Measurements from ENCODE around the gene MBTPS1.

The MBTPS1 gene

GRCh38 chr16:84116720-84117493 is at the start of gene MBTPS1:
Gene MBTPS1 (minus strand): TSS chr16:84116942. CDS start chr16:84101783, 15,159 bp downstream.
- peak; percentile 99 for DNase-seq
- Mint-ChIP-seq H3K36me3 (ENCODE audit: low read depth) (peaks cover 2% of the 10 kb centered on the region), H3K27me3 (no peaks in the 10 kb centered on the region), H3K4me1 (peaks cover 40% of the 10 kb centered on the region), H3K9me3 (no peaks in the 10 kb centered on the region), H3K27ac (peak within 1 kb of the TSS; percentile 95), H3K4me3 (peak within 1 kb of the TSS; percentile 88)
- peak; percentile 95 for ATAC-seq

GRCh38 chr16:84165746-84166145 is 49.0 kb upstream of the MBTPS1 start:
- Mint-ChIP-seq H3K27me3 (peaks cover 23% of the 10 kb centered on the region), H3K4me1 (no peaks in the 10 kb centered on the region), H3K36me3 (ENCODE audit: low read depth) (no peaks in the 10 kb centered on the region), H3K27ac (no peak overlapping the region), H3K4me3 (no peak overlapping the region), H3K9me3 (no peaks in the 10 kb centered on the region)
- no peak for ATAC-seq
- DNase-seq, result no peak

- H3K4me3 Mint-ChIP-seq, result no peak overlapping the region
- ATAC-seq, result no peak
- no peaks in the 10 kb centered on the region for H3K4me1 Mint-ChIP-seq
- H3K27me3 Mint-ChIP-seq, result peaks cover 32% of the 10 kb centered on the region
- H3K27ac Mint-ChIP-seq, result no peak overlapping the region
- no peaks in the 10 kb centered on the region for H3K36me3 Mint-ChIP-seq (ENCODE audit: low read depth)
- H3K9me3 Mint-ChIP-seq, result no peaks in the 10 kb centered on the region
- no peak for DNase-seq
Measured at GRCh38 chr16:84161801-84162200, 45.1 kb upstream of the MBTPS1 start.

- ATAC-seq, result no peak
- H3K4me3 Mint-ChIP-seq, result no peak overlapping the region
Measured at GRCh38 chr16:84161037-84161436, 44.3 kb upstream of the MBTPS1 start.

GRCh38 chr16:84159800-84160199 is 43.1 kb upstream of the MBTPS1 start:
- Mint-ChIP-seq H3K9me3 (no peaks in the 10 kb centered on the region), H3K27me3 (peaks cover 34% of the 10 kb centered on the region), H3K27ac (no peak overlapping the region), H3K4me3 (no peak overlapping the region), H3K36me3 (ENCODE audit: low read depth) (no peaks in the 10 kb centered on the region), H3K4me1 (no peaks in the 10 kb centered on the region)
- DNase-seq, result no peak
- no peak for ATAC-seq

More at GRCh38 chr16:84161037-84161436, 44.3 kb upstream of the MBTPS1 start:
- H3K4me1 Mint-ChIP-seq, result no peaks in the 10 kb centered on the region
- no peaks in the 10 kb centered on the region for H3K36me3 Mint-ChIP-seq (ENCODE audit: low read depth)
- no peak for DNase-seq
- no peaks in the 10 kb centered on the region for H3K9me3 Mint-ChIP-seq
- peaks cover 34% of the 10 kb centered on the region for H3K27me3 Mint-ChIP-seq
- H3K27ac Mint-ChIP-seq, result no peak overlapping the region

GRCh38 chr16:84159007-84159406 is 42.3 kb upstream of the MBTPS1 start:
- Mint-ChIP-seq H3K4me1 (no peaks in the 10 kb centered on the region), H3K9me3 (no peaks in the 10 kb centered on the region), H3K4me3 (no peak overlapping the region), H3K27me3 (peaks cover 34% of the 10 kb centered on the region), H3K36me3 (ENCODE audit: low read depth) (no peaks in the 10 kb centered on the region), H3K27ac (no peak overlapping the region)
- no peak for ATAC-seq
- no peak for DNase-seq

GRCh38 chr16:84156342-84156784 is 39.6 kb upstream of the MBTPS1 start:
- ATAC-seq, result no peak
- Mint-ChIP-seq H3K27me3 (peaks cover 32% of the 10 kb centered on the region), H3K4me1 (no peaks in the 10 kb centered on the region)

GRCh38 chr16:84155771-84156170 is 39.0 kb upstream of the MBTPS1 start:
- H3K4me3 Mint-ChIP-seq, result no peak overlapping the region
- no peak for DNase-seq
- H3K27ac Mint-ChIP-seq, result no peak overlapping the region
- no peaks in the 10 kb centered on the region for H3K36me3 Mint-ChIP-seq (ENCODE audit: low read depth)
- no peaks in the 10 kb centered on the region for H3K9me3 Mint-ChIP-seq
- no peaks in the 10 kb centered on the region for H3K4me1 Mint-ChIP-seq
- peaks cover 32% of the 10 kb centered on the region for H3K27me3 Mint-ChIP-seq
- no peak for ATAC-seq

More at GRCh38 chr16:84156342-84156784, 39.6 kb upstream of the MBTPS1 start:
- no peak for DNase-seq
- Mint-ChIP-seq H3K36me3 (ENCODE audit: low read depth) (no peaks in the 10 kb centered on the region), H3K4me3 (no peak overlapping the region), H3K27ac (no peak overlapping the region), H3K9me3 (no peaks in the 10 kb centered on the region)

GRCh38 chr16:84155226-84155625 is 38.5 kb upstream of the MBTPS1 start:
- Mint-ChIP-seq H3K4me1 (no peaks in the 10 kb centered on the region), H3K27ac (no peak overlapping the region), H3K27me3 (peaks cover 32% of the 10 kb centered on the region), H3K9me3 (no peaks in the 10 kb centered on the region), H3K4me3 (no peak overlapping the region), H3K36me3 (ENCODE audit: low read depth) (no peaks in the 10 kb centered on the region)
- ATAC-seq, result no peak
- no peak for DNase-seq

GRCh38 chr16:84153660-84154214 is 37.0 kb upstream of the MBTPS1 start:
- H3K9me3 Mint-ChIP-seq, result no peaks in the 10 kb centered on the region
- no peak overlapping the region for H3K4me3 Mint-ChIP-seq
- H3K27me3 Mint-ChIP-seq, result peaks cover 21% of the 10 kb centered on the region
- ATAC-seq, result no peak
- H3K4me1 Mint-ChIP-seq, result no peaks in the 10 kb centered on the region
- no peak for DNase-seq
- no peaks in the 10 kb centered on the region for H3K36me3 Mint-ChIP-seq (ENCODE audit: low read depth)
- H3K27ac Mint-ChIP-seq, result no peak overlapping the region

- ATAC-seq, result no peak
- Mint-ChIP-seq H3K27me3 (peaks cover 13% of the 10 kb centered on the region), H3K4me3 (no peak overlapping the region), H3K9me3 (no peaks in the 10 kb centered on the region), H3K36me3 (ENCODE audit: low read depth) (no peaks in the 10 kb centered on the region), H3K27ac (no peak overlapping the region), H3K4me1 (peaks cover 2% of the 10 kb centered on the region)
- DNase-seq, result no peak
Measured at GRCh38 chr16:84150926-84151325, 34.2 kb upstream of the MBTPS1 start.

GRCh38 chr16:84144859-84145639 is 28.3 kb upstream of the MBTPS1 start, which contains the start of the genes DNAAF1 and HSDL1:
Gene DNAAF1 (plus strand): TSS chr16:84145308. CDS start chr16:84145441, 133 bp downstream.
Gene HSDL1 (minus strand): TSS chr16:84145177. CDS start chr16:84131321, 13,856 bp downstream.
- ATAC-seq, result peak; percentile 83
- Mint-ChIP-seq H3K27me3 (peaks cover 3% of the 10 kb centered on the region), H3K4me3 (peak within 1 kb of the TSS; percentile 93), H3K36me3 (ENCODE audit: low read depth) (no peaks in the 10 kb centered on the region), H3K4me1 (peaks cover 23% of the 10 kb centered on the region), H3K27ac (peak within 1 kb of the TSS; percentile 86), H3K9me3 (no peaks in the 10 kb centered on the region)
- DNase-seq, result peak; percentile 96

- H3K4me3 Mint-ChIP-seq, result peak overlapping the region; percentile 93
- H3K27ac Mint-ChIP-seq, result peak overlapping the region; percentile 86
- H3K9me3 Mint-ChIP-seq, result no peaks in the 10 kb centered on the region
Measured at GRCh38 chr16:84144209-84144858, 27.6 kb upstream of the MBTPS1 start.

GRCh38 chr16:84143784-84144199 is 27.1 kb upstream of the MBTPS1 start:
- H3K4me1 Mint-ChIP-seq, result peaks cover 36% of the 10 kb centered on the region
- H3K36me3 Mint-ChIP-seq (ENCODE audit: low read depth), result no peaks in the 10 kb centered on the region
- H3K27me3 Mint-ChIP-seq, result peaks cover 3% of the 10 kb centered on the region
- ATAC-seq (no peak), DNase-seq (no peak)
- no peaks in the 10 kb centered on the region for H3K9me3 Mint-ChIP-seq
- H3K4me3 Mint-ChIP-seq, result peak overlapping the region; percentile 93
- H3K27ac Mint-ChIP-seq, result peak overlapping the region; percentile 86

More at GRCh38 chr16:84144209-84144858, 27.6 kb upstream of the MBTPS1 start:
- ATAC-seq (peak; percentile 60), DNase-seq (peak; percentile 52)
- Mint-ChIP-seq H3K4me1 (peaks cover 30% of the 10 kb centered on the region), H3K36me3 (ENCODE audit: low read depth) (no peaks in the 10 kb centered on the region), H3K27me3 (peaks cover 3% of the 10 kb centered on the region)

Measured in activated naive CD8-positive, alpha-beta T cell treated with anti-CD3 and anti-CD28 coated beads, Interleukin-2, amount 50 U/mL, for 24 hours (primary cell).